Breast epithelium (tissue), 3 donors: ENCODE measurements around the gene DYNC1I1.

Experiments used
- CTCF ChIP-seq, 3 donors: fragments of 450-650 bp; IDR thresholded peaks; one replicate each; pipeline ENCODE4 v1.5.1; 2016 to 2017; ENCODE audit warnings: antibody characterized with exemption in 3 of 3, mild to moderate bottlenecking in 3 of 3, moderate library complexity in 3 of 3
- POLR2AphosphoS5 ChIP-seq, 3 donors: sonication (generic); formaldehyde crosslinking; IDR thresholded peaks; one replicate each; pipeline ENCODE4 v1.6.1; 2017; ENCODE audit warnings: antibody characterized with exemption in 3 of 3

- TF ChIP-seq CTCF (IDR thresholded peaks at IDR 0.05) (no peak), POLR2AphosphoS5 (IDR thresholded peaks at IDR 0.05) (no peak)
Observed at GRCh38 chr7:96076350-96076707, 304.0 kb downstream of the DYNC1I1 start.
